ENCODE results near the gene NIPA2.
A peak's percentile ranks its signal among the peaks of the same experiment; 100 is the strongest.

Gene NIPA2

DNA sequence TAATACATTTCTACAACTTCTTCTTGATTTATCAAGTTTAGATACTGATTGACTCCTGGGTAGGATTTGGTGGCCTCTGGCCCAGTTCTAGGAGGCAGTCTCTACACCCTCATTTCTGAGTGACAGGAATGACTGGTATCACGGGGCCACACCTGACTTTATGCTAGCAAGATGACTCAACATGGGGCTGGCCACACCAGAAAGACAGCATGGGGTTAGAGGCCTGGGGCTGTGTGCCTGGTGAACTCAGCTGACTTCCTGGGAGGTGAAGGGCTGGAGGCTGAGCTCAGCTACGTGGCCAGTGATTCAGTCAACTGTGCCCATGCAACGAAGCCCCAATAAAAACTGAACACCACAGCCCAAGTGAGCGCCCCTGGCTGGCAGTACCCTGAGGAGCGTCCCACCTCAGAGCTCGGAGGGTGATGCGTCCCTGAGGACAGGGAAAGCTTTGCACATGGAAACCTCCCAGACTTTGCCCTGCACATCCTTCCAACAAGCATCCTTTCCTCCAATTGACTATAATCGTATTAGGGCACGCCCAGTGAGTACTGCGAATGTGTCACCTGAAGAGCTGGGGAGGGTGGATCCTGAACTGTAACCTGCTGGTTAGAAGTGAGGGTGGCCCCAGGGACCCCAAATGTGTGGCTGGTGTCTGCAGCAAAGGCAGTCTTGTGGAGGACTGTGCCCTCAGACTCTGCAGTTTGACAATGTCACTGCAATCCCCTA, 57.2 kb downstream of the NIPA2 start:
- peak in 1 of 3 experiments; percentile 8 for DNase-seq (ENCODE audit: low read depth in 2 of 3, low spot score in 2 of 3)

DNA sequence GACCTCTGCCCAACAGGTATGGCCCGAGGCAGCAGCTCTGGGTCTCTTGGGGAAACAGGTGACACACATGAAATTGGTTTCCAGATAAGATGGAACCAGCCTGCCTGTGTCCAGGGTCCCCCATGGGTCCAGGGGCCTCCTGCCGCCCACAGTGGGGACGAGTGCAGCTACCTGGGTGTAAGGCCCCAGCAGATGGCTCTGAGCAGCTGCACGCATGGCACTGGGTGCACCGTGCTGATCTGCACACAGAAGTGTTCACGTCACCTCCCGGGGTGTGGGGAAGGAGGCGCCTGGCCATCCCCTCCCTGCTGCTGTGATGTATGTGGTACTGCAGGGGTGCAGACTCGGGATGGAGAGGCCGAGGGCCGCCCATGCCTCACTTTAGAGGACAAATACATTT, 63.6 kb downstream of the NIPA2 start:
- no peak for DNase-seq (ENCODE audit: low read depth in 2 of 3, low spot score in 2 of 3)

DNA sequence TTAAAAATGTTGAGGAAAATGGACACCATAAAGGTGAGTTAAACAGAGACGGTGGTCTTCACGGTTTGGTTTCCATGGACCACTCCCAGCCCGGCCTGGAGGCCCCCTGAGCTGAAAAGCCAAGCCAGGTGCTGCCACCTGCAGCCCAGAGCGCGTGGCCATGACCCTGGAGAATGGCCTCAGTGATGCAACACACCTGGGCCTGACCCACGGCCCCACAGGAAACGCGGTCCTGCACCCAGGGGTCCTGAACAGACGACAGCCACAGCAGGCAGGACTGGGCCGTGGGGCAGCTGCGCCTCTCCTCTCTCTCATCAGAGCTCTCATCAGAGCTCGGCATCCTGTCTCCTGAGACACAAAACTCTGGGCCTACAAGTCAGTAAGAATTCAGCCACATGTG, 64.1 kb downstream of the NIPA2 start:
- DNase-seq (ENCODE audit: low read depth in 2 of 3, low spot score in 2 of 3) = no peak

DNA sequence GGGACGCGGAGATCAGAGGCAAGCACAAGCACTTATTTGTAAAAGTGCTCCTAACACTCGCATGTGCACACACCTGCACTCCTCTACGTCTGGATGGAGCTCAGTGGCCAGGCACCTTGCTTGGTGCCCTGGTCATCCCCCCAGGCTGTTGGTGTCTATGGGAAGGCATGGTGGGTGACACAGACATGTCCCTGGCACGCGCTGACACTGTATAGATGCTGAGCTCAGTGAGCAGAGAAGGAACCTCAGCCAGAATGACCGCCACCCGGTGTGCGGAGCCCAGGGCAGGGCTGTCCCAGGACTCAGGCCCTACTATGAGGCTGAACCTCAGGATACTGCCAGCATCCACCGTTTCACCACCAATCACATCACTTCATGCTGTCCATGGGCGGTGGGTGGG, 64.5 kb downstream of the NIPA2 start:
- DNase-seq (ENCODE audit: low read depth in 2 of 3, low spot score in 2 of 3) = no peak

DNA sequence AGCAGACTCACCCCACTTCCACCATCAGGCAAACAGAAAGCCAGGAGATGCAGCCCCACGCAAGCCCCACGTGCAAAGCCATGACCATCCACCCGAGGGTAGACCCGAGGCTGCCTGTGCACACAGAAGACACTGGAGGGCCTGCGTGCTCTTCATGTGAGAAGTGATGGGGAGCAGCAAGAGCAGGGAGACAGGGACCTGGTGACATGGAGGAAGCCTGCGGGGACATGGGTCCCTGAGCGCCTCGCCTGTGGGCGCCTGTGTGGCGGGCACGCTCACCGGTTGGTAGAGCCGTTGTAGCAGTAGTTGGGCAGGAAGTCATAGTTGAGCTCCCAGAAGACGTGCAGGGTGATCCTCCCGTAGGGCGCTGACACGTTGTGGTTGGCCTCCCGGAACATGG, 65.0 kb downstream of the NIPA2 start:
- DNase-seq (ENCODE audit: low read depth in 2 of 3, low spot score in 2 of 3) = no peak

DNA sequence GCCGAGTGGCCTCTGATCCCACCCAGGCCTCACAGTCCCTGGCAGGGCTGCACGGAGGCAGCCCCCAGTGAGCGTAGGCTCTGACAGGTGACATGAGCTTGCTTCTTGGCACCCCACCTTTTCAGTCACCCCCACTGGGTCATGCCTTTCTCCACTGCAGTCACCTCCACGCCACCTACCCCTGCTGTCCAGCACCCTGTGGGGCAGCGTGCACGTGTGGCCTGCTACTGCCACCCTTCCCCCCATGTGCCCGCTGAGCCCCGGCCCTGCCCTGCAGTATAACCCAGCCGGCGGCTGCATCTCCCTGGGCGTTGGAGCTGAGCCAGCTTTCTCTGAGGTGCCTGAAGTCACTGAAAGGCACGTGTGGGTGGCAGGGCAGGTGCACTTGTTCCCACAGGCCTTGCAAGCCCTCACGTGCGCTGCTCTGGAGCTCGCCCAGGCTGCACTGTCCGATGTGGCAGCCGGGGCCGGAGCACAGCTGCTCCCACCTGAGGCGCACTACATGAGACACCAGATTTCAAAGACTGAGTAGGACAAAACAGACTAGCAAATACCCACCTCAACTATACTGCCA, 65.6 kb downstream of the NIPA2 start:
- no peak for DNase-seq (ENCODE audit: low read depth in 2 of 3, low spot score in 2 of 3)

DNA sequence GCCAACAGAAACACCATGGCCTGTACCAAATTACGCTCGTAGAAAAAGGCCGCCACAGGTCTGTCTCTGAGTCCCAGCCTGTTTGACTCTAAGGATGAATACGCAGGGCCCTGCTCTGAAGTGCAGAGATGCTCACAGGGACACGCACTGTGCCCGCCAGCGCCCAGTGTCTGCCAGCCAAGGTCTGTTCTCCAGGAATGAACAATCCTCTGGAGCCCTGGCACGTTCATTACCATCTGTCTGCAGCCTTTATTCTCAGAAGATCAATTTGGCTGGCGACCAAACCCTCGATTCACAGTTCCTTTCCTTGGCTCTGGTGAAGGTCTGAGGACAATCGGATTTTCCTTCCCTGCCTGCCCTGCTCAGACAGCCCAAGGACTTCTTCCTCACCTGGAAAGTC, 66.3 kb downstream of the NIPA2 start:
- no peak for DNase-seq (ENCODE audit: low read depth in 2 of 3, low spot score in 2 of 3)

DNA sequence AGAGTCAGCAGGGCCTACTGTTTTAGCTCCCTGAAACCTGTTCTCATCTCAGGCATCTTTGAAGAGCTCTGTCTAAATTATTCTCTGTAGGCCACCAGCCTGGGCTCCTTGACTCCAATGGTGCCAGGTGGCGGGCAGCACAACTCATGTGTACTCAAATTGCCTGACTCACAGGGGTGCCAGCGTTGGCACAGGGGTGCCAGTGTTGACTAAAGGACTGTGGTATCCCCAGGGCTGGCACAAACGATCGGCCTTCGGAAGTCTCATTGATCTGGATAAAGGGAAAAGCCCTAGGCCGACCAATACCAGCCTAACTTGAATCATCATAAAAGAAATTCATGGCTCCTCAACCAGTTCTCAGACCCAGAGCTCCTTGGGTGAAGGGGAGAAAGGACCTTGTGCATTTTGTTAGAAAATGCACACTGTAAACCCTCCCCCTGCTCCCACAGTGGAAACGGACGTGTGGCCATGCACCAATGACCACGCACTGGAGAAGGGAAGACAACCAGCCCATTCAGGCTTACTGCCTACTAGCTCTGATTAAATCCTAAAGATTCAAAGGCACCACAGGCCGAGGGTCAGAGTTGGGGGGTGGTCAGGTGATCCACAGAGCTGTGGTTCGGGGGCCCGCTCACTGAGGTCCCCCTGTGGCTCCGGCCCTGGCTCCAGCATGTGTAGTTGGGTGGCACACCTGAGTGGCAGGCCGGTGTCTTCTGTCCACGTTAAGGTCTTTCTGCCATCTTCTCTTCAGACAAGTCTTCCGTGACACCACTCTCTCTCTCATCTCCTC, 68.9 kb downstream of the NIPA2 start:
- DNase-seq (ENCODE audit: low read depth in 2 of 3, low spot score in 2 of 3) = no peak

DNA sequence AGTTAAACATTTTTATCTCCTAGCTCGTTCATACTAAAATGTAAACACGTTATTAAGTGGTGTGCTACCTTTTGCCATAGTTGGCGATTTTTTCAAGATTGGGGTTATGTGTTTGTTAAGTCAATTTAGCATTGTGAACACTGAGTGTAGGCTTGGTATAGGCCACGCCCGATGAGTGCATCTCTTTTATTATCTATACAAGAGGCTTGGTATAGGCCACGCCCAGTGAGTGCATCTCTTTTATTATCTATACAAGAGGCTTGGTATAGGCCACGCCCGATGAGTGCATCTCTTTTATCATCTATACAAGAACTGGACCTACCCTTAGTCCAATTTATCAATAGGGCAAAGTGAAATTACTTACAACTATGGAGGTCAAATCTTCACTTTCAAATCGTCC, 70.4 kb downstream of the NIPA2 start:
- no peak for DNase-seq (ENCODE audit: low read depth in 2 of 3, low spot score in 2 of 3)

DNA sequence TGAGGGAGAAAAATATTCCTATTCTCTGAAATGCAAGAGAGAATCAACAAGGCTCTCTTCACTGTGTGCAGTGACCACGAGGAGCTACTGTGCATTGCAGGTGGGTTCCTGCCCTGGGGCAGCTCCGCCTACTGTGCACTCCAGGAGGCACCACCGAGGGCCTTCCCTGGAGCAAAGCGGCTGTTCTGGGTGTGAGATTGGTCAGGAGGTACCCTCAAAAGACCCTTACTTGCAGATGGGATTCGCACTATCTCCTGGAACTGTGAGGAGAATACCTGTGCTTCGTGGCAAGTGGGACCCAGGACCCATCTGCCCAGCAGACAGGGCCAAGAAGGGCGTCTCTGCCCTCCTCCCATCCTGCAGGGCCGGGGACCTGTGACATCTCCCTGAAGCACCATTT, 72.8 kb downstream of the NIPA2 start:
- no peak for DNase-seq (ENCODE audit: low read depth in 2 of 3, low spot score in 2 of 3)

DNA sequence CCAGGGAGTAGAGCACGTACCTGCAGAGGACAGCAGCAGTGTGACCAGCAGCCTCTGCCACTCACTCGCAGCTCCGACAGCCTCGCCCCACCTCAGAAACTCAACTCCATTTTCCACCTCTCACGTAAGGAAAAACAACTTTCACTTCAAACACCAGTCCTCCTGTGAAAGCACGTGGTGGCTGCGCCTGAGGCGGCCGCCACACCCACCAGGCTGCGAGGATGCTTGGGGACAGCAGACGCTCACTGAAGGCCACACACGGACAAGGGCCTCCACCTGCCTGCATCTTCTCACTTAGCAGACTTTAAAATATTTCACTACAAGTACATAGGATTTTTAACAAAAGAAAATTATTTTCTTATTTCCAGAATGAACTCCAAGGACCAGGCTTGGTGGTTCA, 73.8 kb downstream of the NIPA2 start:
- DNase-seq (ENCODE audit: low read depth in 2 of 3, low spot score in 2 of 3) = no peak

DNA sequence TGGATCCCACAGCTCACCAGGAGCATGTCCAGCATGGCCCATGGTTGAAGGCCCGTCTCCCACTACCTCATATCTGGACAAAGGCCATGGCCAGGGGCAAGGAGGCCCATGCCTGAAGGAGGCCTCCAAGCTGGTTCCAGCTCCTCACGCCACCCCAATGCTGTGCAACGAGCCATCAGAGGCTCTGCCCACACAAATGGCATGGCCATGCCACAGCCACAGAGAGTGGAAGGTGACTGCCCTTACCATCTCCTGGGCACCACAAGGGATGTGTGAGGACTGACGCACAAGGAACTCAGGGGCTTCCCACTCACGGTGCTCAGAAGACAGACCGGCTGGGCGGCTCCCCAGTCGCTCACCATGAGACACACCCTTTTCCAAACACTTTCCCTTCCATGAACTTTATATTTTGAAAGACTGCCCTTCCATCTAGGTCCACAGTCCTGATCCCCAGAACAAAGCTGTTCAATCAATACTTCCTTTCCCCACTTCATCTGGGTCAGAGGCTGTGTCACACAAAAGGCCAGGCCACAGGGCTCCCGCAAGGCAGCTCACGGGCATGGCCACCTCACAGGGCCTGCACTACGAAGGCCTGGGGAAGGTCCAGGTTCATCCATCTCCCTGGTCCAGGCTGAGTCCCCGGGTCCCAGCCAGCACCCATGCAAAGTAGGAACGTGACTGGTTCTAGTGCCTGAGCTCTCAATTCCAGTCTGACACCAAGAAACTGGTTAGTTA, 75.3 kb downstream of the NIPA2 start:
- no peak for DNase-seq (ENCODE audit: low read depth in 2 of 3, low spot score in 2 of 3)

DNA sequence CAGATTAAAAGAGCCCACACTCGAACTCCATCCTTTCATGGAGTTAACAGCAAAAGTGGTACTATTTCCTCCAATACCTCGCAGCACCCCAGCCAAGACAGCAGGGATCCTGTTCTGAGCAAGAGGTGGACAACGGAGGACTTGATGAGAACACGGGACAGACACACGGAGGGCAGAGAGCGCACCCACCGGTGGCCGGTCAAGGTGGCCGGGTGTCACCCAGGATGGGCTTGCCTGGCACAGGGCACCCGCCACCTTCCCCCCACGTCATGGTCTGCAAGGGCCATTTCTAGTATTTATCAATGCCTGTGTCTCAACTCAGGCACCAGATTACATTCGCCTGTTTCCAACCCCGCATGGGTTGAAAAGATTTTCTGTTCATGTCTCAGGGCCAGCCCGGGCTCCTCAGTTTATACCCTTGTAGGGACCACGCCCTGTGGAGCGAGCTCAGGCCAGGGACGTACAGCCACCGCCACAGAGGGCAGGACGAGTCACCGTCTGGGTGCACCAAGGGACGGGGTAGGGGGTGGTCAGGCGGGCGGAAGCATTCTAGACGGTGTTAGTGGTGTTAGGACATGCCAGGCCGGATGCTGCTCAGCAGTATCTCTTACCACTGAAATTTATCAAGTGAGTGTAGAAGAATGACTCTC, 77.5 kb downstream of the NIPA2 start:
- no peak for DNase-seq (ENCODE audit: low read depth in 2 of 3, low spot score in 2 of 3)

DNA sequence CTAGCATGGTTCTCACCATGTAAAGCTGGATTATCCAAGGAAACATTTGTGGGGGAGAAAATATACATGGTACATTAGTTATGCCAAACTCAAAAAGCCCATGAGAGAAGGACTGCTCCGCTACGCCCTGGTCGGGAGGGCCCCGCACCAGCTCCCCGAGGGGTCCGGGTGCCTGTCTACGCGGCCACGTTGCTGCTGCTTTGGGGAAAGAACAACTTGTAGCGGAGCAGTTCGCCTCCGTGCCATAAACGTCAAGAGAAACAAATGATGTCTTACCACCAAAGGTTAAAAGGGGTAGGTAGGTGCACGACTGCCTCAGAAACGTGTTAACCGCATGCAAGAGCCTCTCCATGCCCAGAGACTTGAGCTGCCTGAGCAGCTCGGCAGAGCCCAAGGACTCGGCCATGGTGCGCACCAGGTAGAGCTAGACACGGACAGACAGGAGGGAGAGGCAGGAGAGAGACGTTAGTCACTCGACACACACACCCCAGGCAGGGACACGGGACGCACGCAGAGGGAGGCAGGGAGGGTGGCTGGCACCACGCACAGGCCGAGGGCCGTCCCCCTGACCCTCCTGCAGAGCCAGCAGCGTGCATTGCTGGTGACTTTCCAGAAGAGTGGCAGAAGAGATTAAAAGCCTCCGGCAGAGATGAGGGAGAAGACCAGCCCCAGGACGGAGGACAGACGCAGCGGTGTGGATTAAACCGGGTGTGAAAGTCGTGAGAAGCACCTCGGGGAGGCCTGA, 78.3 kb downstream of the NIPA2 start:
- no peak for DNase-seq (ENCODE audit: low read depth in 2 of 3, low spot score in 2 of 3)

DNA sequence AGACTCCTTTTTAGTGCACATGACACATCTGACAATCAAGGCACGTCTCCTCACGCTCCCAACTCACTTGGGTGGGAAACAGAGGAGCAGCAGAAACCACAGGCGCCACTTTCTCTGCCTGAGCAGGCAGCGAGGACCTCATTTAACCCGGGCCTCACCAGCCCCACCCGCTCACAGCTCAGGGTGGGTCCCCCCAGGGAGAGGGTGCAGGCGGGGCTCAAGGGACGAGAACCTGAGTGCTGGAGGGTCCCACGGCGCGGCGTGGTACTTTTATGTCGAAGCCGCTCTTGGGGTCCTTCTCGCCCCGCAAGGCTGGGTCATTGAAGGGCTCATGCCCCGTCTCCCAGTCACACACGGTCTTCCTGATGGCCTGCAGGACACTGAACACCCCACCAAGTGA, 79.1 kb downstream of the NIPA2 start:
- DNase-seq (ENCODE audit: low read depth in 2 of 3, low spot score in 2 of 3) = no peak
